GM18909 (cell line): ENCODE results near the gene MGA.
"Not testable (repeated sequence)": the region's sequence is repeated elsewhere in the genome, so short reads cannot be mapped to it uniquely, and the experiment has no call there.

Experiments used
- ATAC-seq: cut with Tn5 transposase; IDR thresholded peaks from one replicate; pipeline ENCODE4 v1.9.1; 2021; ENCODE audit warnings: mild to moderate bottlenecking; ENCODE audit not compliant: unreplicated experiment, poor library complexity

Gene MGA

GRCh38 chr15:41703120-41703519 lies 42.9 kb downstream of the MGA start:
- no peak for ATAC-seq

- no peak for ATAC-seq
These were observed 52.8 kb downstream of the MGA start for GRCh38 chr15:41713047-41713446.

GRCh38 chr15:41714291-41714690 lies 54.1 kb downstream of the MGA start:
- ATAC-seq, result no peak

- ATAC-seq, result no peak
These were observed 56.7 kb downstream of the MGA start for GRCh38 chr15:41716864-41717263.

- ATAC-seq, result no peak
These were observed 66.9 kb downstream of the MGA start for GRCh38 chr15:41727143-41727542.

- not testable (repeated sequence) for ATAC-seq
These were observed 67.9 kb downstream of the MGA start for GRCh38 chr15:41728061-41728460.

- no peak for ATAC-seq
These were observed 70.3 kb downstream of the MGA start for GRCh38 chr15:41730543-41730942.

GRCh38 chr15:41732483-41732882 lies 72.3 kb downstream of the MGA start:
- ATAC-seq, result no peak

- no peak for ATAC-seq
These were observed 73.9 kb downstream of the MGA start for GRCh38 chr15:41734079-41734478.

- ATAC-seq, result no peak
These were observed 74.8 kb downstream of the MGA start for GRCh38 chr15:41735046-41735445.

GRCh38 chr15:41735492-41735891 lies 75.3 kb downstream of the MGA start:
- not testable (repeated sequence) for ATAC-seq

- no peak for ATAC-seq
These were observed 86.6 kb downstream of the MGA start for GRCh38 chr15:41746802-41747201.

- no peak for ATAC-seq
These were observed 96.0 kb downstream of the MGA start for GRCh38 chr15:41756198-41756597.

- ATAC-seq, result no peak
These were observed 112.6 kb downstream of the MGA start for GRCh38 chr15:41772720-41773331.

- no peak for ATAC-seq
These were observed 113.1 kb downstream of the MGA start for GRCh38 chr15:41773332-41773728.

- no peak for ATAC-seq
These were observed 113.5 kb downstream of the MGA start for GRCh38 chr15:41773729-41774061.

GRCh38 chr15:41774062-41774881 lies 114.1 kb downstream of the MGA start, which contains the start of gene MAPKBP1:
Gene MAPKBP1, plus strand, starts transcription at chr15:41774484. Its CDS starts 792 bp downstream, at chr15:41775276.
- peak; percentile 82 for ATAC-seq

- ATAC-seq, result no peak
These were observed 114.7 kb downstream of the MGA start for GRCh38 chr15:41774882-41775417.

- no peak for ATAC-seq
These were observed 115.4 kb downstream of the MGA start for GRCh38 chr15:41775651-41776050.

GRCh38 chr15:41777421-41777973 lies 117.3 kb downstream of the MGA start:
- ATAC-seq, result no peak

- no peak for ATAC-seq
These were observed 118.3 kb downstream of the MGA start for GRCh38 chr15:41778521-41778920.
